Fibroblast of villous mesenchyme (primary cell): Measurements from ENCODE around the gene RSU1. TPM values are rescaled to one million over a fixed set of nuclear protein-coding genes. Genes with fewer than 3 reads are reported as not detected.

ENCODE experiments used
- DNase-seq: peaks from one replicate; pipeline ENCODE4 v3.0.0-alpha.2; 2010; ENCODE audit warnings: low read depth
- H3K4me3 ChIP-seq: 2 replicates; pipeline ENCODE4 v1.5.1; 2011; ENCODE audit warnings: low read depth, mild to moderate bottlenecking, low read length
- CTCF ChIP-seq: IDR thresholded peaks from 2 replicates; pipeline ENCODE4 v1.5.1; 2012; ENCODE audit warnings: low read depth, mild to moderate bottlenecking, low read length; ENCODE audit not compliant: insufficient read depth
- total RNA-seq: library from RNA; depleted of rRNA; stranded (reverse); fragments of >200 nt; gene quantifications from 2 replicates; pipeline ENCODE4 v1.2.3, GENCODE V29; 2012

The RSU1 gene
- total RNA-seq, 1 donor, result 114 TPM

GRCh38 chr10:16716051-16716450 is 101.2 kb downstream of the RSU1 start:
- TF ChIP-seq CTCF, result no peak
- H3K4me3 ChIP-seq, result no peak overlapping the region
- no peak for DNase-seq

- DNase-seq, result no peak
- TF ChIP-seq CTCF, result no peak
- no peak overlapping the region for H3K4me3 ChIP-seq
These were observed 103.9 kb downstream of the RSU1 start for GRCh38 chr10:16713290-16713689.

GRCh38 chr10:16712883-16713282 is 104.3 kb downstream of the RSU1 start:
- no peak for TF ChIP-seq CTCF
- no peak for DNase-seq

GRCh38 chr10:16700331-16700730 is 116.9 kb downstream of the RSU1 start:
- TF ChIP-seq CTCF, result no peak
- no peak overlapping the region for H3K4me3 ChIP-seq
- DNase-seq, result no peak

More at GRCh38 chr10:16712883-16713282, 104.3 kb downstream of the RSU1 start:
- H3K4me3 ChIP-seq, result no peak overlapping the region

GRCh38 chr10:16699435-16700057 is 117.7 kb downstream of the RSU1 start:
- no peak overlapping the region for H3K4me3 ChIP-seq
- no peak for TF ChIP-seq CTCF
- no peak for DNase-seq

GRCh38 chr10:16698461-16698860 is 118.8 kb downstream of the RSU1 start:
- TF ChIP-seq CTCF, result no peak
- H3K4me3 ChIP-seq, result no peak overlapping the region
- DNase-seq, result no peak

- TF ChIP-seq CTCF, result no peak
- DNase-seq, result no peak
- no peak overlapping the region for H3K4me3 ChIP-seq
These were observed 126.8 kb downstream of the RSU1 start for GRCh38 chr10:16690417-16690816.
